Osteocyte (in vitro differentiated cells): ENCODE results near the gene DGKD. TPM values are rescaled to one million over a fixed set of nuclear protein-coding genes. Genes with fewer than 3 reads are reported as not detected.

Experiments
- DNase-seq: peaks from one replicate; pipeline ENCODE4 v3.0.0; 2021; ENCODE audit warnings: mixed read lengths; ENCODE audit not compliant: unreplicated experiment; ENCODE audit errors: extremely low spot score
- H3K27ac Mint-ChIP-seq: one replicate; pipeline ENCODE4 v1.8.0; 2021; ENCODE audit warnings: mild to moderate bottlenecking, mixed read lengths; ENCODE audit not compliant: unreplicated experiment
- H3K27me3 Mint-ChIP-seq: one replicate; pipeline ENCODE4 v1.8.0; 2021; ENCODE audit warnings: mixed read lengths; ENCODE audit not compliant: unreplicated experiment
- H3K36me3 Mint-ChIP-seq: one replicate; pipeline ENCODE4 v1.8.0; 2021; ENCODE audit warnings: mixed read lengths; ENCODE audit not compliant: unreplicated experiment
- H3K4me1 Mint-ChIP-seq: one replicate; pipeline ENCODE4 v1.8.0; 2021; ENCODE audit warnings: mixed read lengths; ENCODE audit not compliant: unreplicated experiment
- H3K4me3 Mint-ChIP-seq: one replicate; pipeline ENCODE4 v1.8.0; 2021; ENCODE audit warnings: mild to moderate bottlenecking, moderate library complexity, mixed read lengths; ENCODE audit not compliant: unreplicated experiment
- H3K9me3 Mint-ChIP-seq: one replicate; pipeline ENCODE4 v1.8.0; 2021; ENCODE audit warnings: mixed read lengths; ENCODE audit not compliant: unreplicated experiment
- CTCF ChIP-seq: fragments of 200-600 bp; sonication (generic); IDR thresholded peaks from 2 replicates; pipeline ENCODE4 v1.5.0; 2021; ENCODE audit warnings: antibody characterized with exemption, mild to moderate bottlenecking, moderate library complexity
- total RNA-seq: library from RNA; stranded (reverse); gene quantifications from 2 replicates; pipeline ENCODE4 v1.2.1, GENCODE V29; 2021

DGKD gene
- total RNA-seq, 1 donor from 2014 or later, result 70.5 TPM

- Mint-ChIP-seq H3K36me3 (peaks cover 22% of the 10 kb centered on the region), H3K4me1 (peaks cover 63% of the 10 kb centered on the region), H3K4me3 (no peak overlapping the region)
Measured at GRCh38 chr2:233482616-233483015, 128.3 kb downstream of the DGKD start.

GRCh38 chr2:233485726-233486125, 131.4 kb downstream of the DGKD start:
- no peak for DNase-seq
- Mint-ChIP-seq H3K9me3 (no peaks in the 10 kb centered on the region), H3K4me1 (peaks cover 82% of the 10 kb centered on the region), H3K36me3 (peaks cover 24% of the 10 kb centered on the region), H3K27ac (peak overlapping the region; percentile 99), H3K4me3 (no peak overlapping the region), H3K27me3 (no peaks in the 10 kb centered on the region)
- no peak for TF ChIP-seq CTCF

More at GRCh38 chr2:233482616-233483015, 128.3 kb downstream of the DGKD start:
- Mint-ChIP-seq H3K27me3 (no peaks in the 10 kb centered on the region), H3K27ac (no peak overlapping the region), H3K9me3 (no peaks in the 10 kb centered on the region)
- TF ChIP-seq CTCF, result no peak
- DNase-seq, result no peak

- TF ChIP-seq CTCF, result no peak
- DNase-seq, result no peak
- Mint-ChIP-seq H3K36me3 (peaks cover 26% of the 10 kb centered on the region), H3K27me3 (no peaks in the 10 kb centered on the region), H3K9me3 (no peaks in the 10 kb centered on the region), H3K4me1 (peaks cover 77% of the 10 kb centered on the region), H3K27ac (peak overlapping the region; percentile 99), H3K4me3 (peak overlapping the region; percentile 14)
Measured at GRCh38 chr2:233486357-233486756, 132.1 kb downstream of the DGKD start.

- no peak for DNase-seq
- Mint-ChIP-seq H3K27me3 (no peaks in the 10 kb centered on the region), H3K27ac (peak overlapping the region; percentile 99), H3K36me3 (peaks cover 30% of the 10 kb centered on the region), H3K9me3 (no peaks in the 10 kb centered on the region), H3K4me3 (peak overlapping the region; percentile 1), H3K4me1 (peaks cover 71% of the 10 kb centered on the region)
- no peak for TF ChIP-seq CTCF
Measured at GRCh38 chr2:233486778-233487552, 132.7 kb downstream of the DGKD start.

GRCh38 chr2:233487748-233488345, 133.6 kb downstream of the DGKD start:
- no peaks in the 10 kb centered on the region for H3K9me3 Mint-ChIP-seq
- H3K27ac Mint-ChIP-seq, result peak overlapping the region; percentile 99
- DNase-seq, result no peak
- H3K4me3 Mint-ChIP-seq, result no peak overlapping the region
- peaks cover 64% of the 10 kb centered on the region for H3K4me1 Mint-ChIP-seq
- H3K27me3 Mint-ChIP-seq, result no peaks in the 10 kb centered on the region
- no peak for TF ChIP-seq CTCF
- peaks cover 33% of the 10 kb centered on the region for H3K36me3 Mint-ChIP-seq
